Sigmoid colon (tissue), 7 donors: ENCODE measurements around the gene MMP1. TPM values are rescaled to one million over a fixed set of nuclear protein-coding genes. Genes with fewer than 3 reads are reported as not detected.
A peak's percentile ranks its signal among the peaks of the same experiment; 100 is the strongest.

Experiments used
- DNase-seq: peaks from one replicate; pipeline ENCODE4 v3.0.0-alpha.2; 2019
- H3K27ac ChIP-seq, 4 donors: fragments of 200-600 bp; sonication (generic); one replicate each; pipeline ENCODE4 v1.5.1; 2016 to 2019; ENCODE audit warnings: mild to moderate bottlenecking in 1 of 4
- H3K27me3 ChIP-seq, 3 donors: fragments of 200-600 bp; sonication (generic); one replicate each; pipeline ENCODE4 v1.5.1; 2019; ENCODE audit warnings: mild to moderate bottlenecking in 1 of 3
- H3K36me3 ChIP-seq, 4 donors: fragments of 200-600 bp; sonication (generic); one replicate each; pipeline ENCODE4 v1.5.1; 2016 to 2019
- H3K4me1 ChIP-seq, 4 donors: fragments of 200-600 bp; sonication (generic); one replicate each; pipeline ENCODE4 v1.5.1; 2017 to 2019
- H3K4me3 ChIP-seq, 4 donors: fragments of 200-600 bp; sonication (generic); one replicate each; pipeline ENCODE4 v1.5.1; 2017 to 2019; ENCODE audit warnings: mild to moderate bottlenecking in 2 of 4, moderate library complexity in 1 of 4
- H3K9me3 ChIP-seq, 4 donors: fragments of 200-600 bp in 3 of 4; sonication (generic) in 3 of 4; one replicate each; pipeline versions ENCODE4 v1.5.1 to v1.6.1; 2013 to 2019
- EP300 ChIP-seq, 4 donors: sonication (generic); formaldehyde crosslinking; IDR thresholded peaks; one replicate each; pipeline ENCODE4 v1.6.1; 2017; ENCODE audit warnings: antibody characterized with exemption in 4 of 4
- POLR2A ChIP-seq, 2 donors: fragments of 450-650 bp; IDR thresholded peaks; one replicate each; pipeline ENCODE4 v1.6.1; 2016; ENCODE audit warnings: antibody characterized with exemption in 2 of 2, mild to moderate bottlenecking in 2 of 2, moderate library complexity in 2 of 2
- POLR2AphosphoS5 ChIP-seq, 4 donors: sonication (generic); formaldehyde crosslinking; IDR thresholded peaks; one replicate each; pipeline ENCODE4 v1.6.1; 2017; ENCODE audit warnings: antibody characterized with exemption in 4 of 4
- WGBS, 2 donors: extraction: QIAGEN DNeasy Blood & Tissue Kit; methylation state at CpG; one replicate each; pipeline ENCODE4 v1.1.7; 2013; 5-methylcytosine and 5-hydroxymethylcytosine counted together
- intact Hi-C: fragments of 100-400 bp; cut with DNase I; formaldehyde crosslinking; loops from one replicate; pipeline ENCODE4 v1.15.1; 2023
- polyA plus RNA-seq, 3 donors: library from polyadenylated mRNA; stranded (reverse); fragments of 200-250 nt; gene quantifications; one replicate each; pipeline ENCODE4 v1.2.3, GENCODE V29; 2013
- total RNA-seq, 4 donors: library from RNA; depleted of rRNA; stranded (reverse); fragments of >200 nt; gene quantifications; one replicate each; pipeline ENCODE4 v1.1.0, GENCODE V29; 2016
- TF ChIP-seq, protein P1 (sequence below), 4 experiments: fragments of 450-650 bp in 3 of 4; fragments of 200-600 bp in 1 of 4; IDR thresholded peaks; one replicate each; pipeline ENCODE4 v1.5.1; 2016 to 2019; ENCODE audit warnings: antibody characterized with exemption in 4 of 4, mild to moderate bottlenecking in 3 of 4, moderate library complexity in 2 of 4
- donor health status: healthy with polysubstance abuse.
- donor health status: Bipolar disorder and iron deficiency.
- donor health status: healthy.

MMP1 gene
- total and polyA plus RNA-seq, 7 donors = 0.60 to 5.3 (median 2.2) TPM; not detected in 3

DNA sequence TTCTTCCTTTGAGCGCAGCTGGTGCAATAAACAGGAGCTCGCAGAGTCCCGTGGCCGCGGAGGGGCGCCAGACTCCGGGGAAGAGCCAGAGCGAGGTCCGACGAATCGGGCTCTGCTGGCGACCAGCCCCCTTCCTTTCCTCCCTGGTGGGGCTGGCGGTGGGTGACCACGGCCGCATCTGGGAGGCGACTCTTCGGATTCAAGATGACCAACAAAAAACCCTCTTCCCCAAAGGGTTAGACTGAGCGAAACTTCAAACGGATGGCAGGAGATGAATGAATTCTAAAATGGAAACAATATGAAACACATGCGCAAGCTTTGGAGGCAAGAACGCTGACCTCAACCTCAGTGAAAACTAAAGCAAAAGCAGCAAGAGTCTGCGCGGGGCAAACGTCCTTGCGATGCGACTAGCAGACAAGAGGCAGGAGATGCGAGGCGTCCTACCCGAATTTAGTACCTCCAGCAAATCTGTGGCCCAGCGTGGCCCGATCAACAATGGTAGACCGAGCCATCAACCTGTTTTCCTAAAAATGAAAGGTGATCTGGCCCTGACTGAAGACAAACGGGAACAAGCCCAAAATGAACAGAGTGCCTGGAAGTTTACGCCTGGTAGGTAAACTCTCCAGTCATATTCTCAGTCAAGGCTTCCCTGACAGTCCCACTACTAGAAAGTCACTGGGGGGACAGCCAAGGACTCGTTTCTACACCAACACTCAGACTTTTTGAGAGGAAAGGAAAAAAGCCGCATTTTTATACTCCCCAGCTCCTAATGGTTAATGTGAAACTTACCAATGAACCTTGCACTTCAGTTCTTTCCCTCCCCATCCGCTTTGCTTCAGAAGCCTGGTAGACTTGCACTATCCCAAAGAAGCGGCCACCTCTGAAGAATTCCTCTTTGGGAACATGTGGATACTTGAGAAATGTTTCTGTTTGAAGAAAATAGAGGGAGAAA is 33.8 kb upstream of the MMP1 start:
- Histone ChIP-seq H3K4me3 (peak overlapping the region in 3 of 4 donors; percentile 36 to 45 (median 36)), H3K27ac (peak overlapping the region in 3 of 4 donors; percentile 43 to 63 (median 44)), H3K4me1 (peaks cover 0 to 20% (median 11%) of the 10 kb centered on the region in 4 donors), H3K9me3 (no peaks in the 10 kb centered on the region), H3K36me3 (no peaks in the 10 kb centered on the region), H3K27me3 (no peaks in the 10 kb centered on the region)
- intact Hi-C loops = loop anchor here (5.0 kb wide), 2 partner anchors 111 to 221 kb away; no protein-coding TSS in a partner anchor
- TF ChIP-seq POLR2AphosphoS5 (IDR thresholded peaks at IDR 0.05) (no peak), EP300 (IDR thresholded peaks at IDR 0.05) (no peak), POLR2A (IDR thresholded peaks at IDR 0.05) (no peak)
- TF ChIP-seq, protein P1, sequence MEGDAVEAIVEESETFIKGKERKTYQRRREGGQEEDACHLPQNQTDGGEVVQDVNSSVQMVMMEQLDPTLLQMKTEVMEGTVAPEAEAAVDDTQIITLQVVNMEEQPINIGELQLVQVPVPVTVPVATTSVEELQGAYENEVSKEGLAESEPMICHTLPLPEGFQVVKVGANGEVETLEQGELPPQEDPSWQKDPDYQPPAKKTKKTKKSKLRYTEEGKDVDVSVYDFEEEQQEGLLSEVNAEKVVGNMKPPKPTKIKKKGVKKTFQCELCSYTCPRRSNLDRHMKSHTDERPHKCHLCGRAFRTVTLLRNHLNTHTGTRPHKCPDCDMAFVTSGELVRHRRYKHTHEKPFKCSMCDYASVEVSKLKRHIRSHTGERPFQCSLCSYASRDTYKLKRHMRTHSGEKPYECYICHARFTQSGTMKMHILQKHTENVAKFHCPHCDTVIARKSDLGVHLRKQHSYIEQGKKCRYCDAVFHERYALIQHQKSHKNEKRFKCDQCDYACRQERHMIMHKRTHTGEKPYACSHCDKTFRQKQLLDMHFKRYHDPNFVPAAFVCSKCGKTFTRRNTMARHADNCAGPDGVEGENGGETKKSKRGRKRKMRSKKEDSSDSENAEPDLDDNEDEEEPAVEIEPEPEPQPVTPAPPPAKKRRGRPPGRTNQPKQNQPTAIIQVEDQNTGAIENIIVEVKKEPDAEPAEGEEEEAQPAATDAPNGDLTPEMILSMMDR (IDR thresholded peaks at IDR 0.05) = peak in 3 of 4 experiments; percentile 39 to 50 (median 49)
- 39 to 48% methylated on average over 38 of the region's 38 CpGs for WGBS, 2 donors
- DNase-seq = peak; percentile 70

- peaks cover 0 to 15% (median 8%) of the 10 kb centered on the region in 4 donors for H3K4me1 ChIP-seq
- intact Hi-C loops = loop anchor here (5.0 kb wide), 2 partner anchors 111 to 221 kb away; no protein-coding TSS in a partner anchor
- WGBS, 2 donors = 55 to 57% methylated on average over 2 of the region's 2 CpGs
- no peaks in the 10 kb centered on the region for H3K36me3 ChIP-seq
- no peaks in the 10 kb centered on the region for H3K27me3 ChIP-seq
- no peak for DNase-seq
- peak overlapping the region in 1 of 4 donors; percentile 63 for H3K27ac ChIP-seq
- peak overlapping the region in 2 of 4 donors; percentile 36 to 45 for H3K4me3 ChIP-seq
- TF ChIP-seq EP300 (IDR thresholded peaks at IDR 0.05) (no peak), POLR2AphosphoS5 (IDR thresholded peaks at IDR 0.05) (no peak), POLR2A (IDR thresholded peaks at IDR 0.05) (no peak)
- TF ChIP-seq, protein P1 (IDR thresholded peaks at IDR 0.05) = no peak
- no peaks in the 10 kb centered on the region for H3K9me3 ChIP-seq
Measured at GRCh38 chr11:102831128-102831488, 33.1 kb upstream of the MMP1 start.

DNA sequence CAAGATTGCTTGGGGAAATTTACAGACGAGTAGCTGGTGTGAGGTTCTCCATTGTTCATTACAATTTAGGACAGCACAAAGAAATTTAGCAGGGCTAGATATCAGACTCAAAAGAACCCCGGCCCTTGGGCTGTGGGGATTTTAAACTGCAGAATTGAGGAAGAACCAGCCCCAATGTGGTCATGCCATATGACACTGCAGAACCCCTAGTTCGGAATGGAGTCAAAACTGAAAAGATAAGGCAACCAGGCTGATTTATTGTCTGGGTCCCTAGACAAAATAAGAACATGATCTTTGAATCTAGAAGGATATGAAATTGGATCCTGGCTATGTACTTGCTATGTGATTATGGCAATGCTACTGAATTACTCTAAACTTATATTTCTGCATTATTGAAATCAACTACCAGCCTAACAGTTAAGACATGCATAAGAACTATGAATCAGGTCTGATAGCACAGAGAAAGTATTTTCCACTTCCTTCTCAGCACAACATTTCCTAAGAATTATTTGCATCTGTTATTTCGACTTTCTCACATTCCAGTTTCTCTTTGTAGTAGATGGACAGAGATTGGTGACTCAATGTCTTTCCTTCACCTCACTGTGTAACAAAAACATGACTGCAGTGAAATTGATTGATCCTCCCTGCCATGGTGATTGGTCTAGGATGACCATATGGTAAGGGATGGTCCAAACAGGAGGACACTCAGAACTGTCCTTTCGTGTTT is 32.2 kb upstream of the MMP1 start:
- Histone ChIP-seq H3K4me1 (peaks cover 0 to 8% (median under 1%) of the 10 kb centered on the region in 4 donors), H3K36me3 (no peaks in the 10 kb centered on the region), H3K4me3 (no peak overlapping the region), H3K27ac (no peak overlapping the region), H3K27me3 (no peaks in the 10 kb centered on the region), H3K9me3 (no peaks in the 10 kb centered on the region)
- intact Hi-C loops = loop anchor here (5.0 kb wide), 2 partner anchors 112 to 222 kb away; no protein-coding TSS in a partner anchor
- TF ChIP-seq EP300 (IDR thresholded peaks at IDR 0.05) (no peak), POLR2A (IDR thresholded peaks at IDR 0.05) (no peak), POLR2AphosphoS5 (IDR thresholded peaks at IDR 0.05) (no peak)
- TF ChIP-seq, protein P1 (IDR thresholded peaks at IDR 0.05) = no peak
- no peak for DNase-seq
- 66 to 80% methylated on average over 5 of the region's 5 CpGs for WGBS, 2 donors

- Histone ChIP-seq H3K27me3 (no peaks in the 10 kb centered on the region), H3K9me3 (no peaks in the 10 kb centered on the region), H3K36me3 (no peaks in the 10 kb centered on the region), H3K27ac (no peak overlapping the region), H3K4me3 (no peak overlapping the region), H3K4me1 (peaks cover 0 to 8% (median 0%) of the 10 kb centered on the region in 4 donors)
- DNase-seq = no peak
- TF ChIP-seq POLR2AphosphoS5 (IDR thresholded peaks at IDR 0.05) (no peak), POLR2A (IDR thresholded peaks at IDR 0.05) (no peak), EP300 (IDR thresholded peaks at IDR 0.05) (no peak)
- TF ChIP-seq, protein P1 (IDR thresholded peaks at IDR 0.05) = no peak
- intact Hi-C loops = no loop called here
- 64 to 65% methylated on average over 6 of the region's 6 CpGs for WGBS, 2 donors
Measured at GRCh38 chr11:102829316-102830000, 31.5 kb upstream of the MMP1 start.
